HL-60/S4 treated with retinoic acid at 250 ng/mL for 4 days and 3 days (cell line): ENCODE data around the gene DPYSL3.

Source experiments
- in situ Hi-C: fragments of 300-500 bp; cut with MboI; formaldehyde crosslinking; loops from 2 replicates; pipeline ENCODE4 v1.7.0; 2022; ENCODE audit warnings: low sequenced_read_pairs

The DPYSL3 gene

DNA sequence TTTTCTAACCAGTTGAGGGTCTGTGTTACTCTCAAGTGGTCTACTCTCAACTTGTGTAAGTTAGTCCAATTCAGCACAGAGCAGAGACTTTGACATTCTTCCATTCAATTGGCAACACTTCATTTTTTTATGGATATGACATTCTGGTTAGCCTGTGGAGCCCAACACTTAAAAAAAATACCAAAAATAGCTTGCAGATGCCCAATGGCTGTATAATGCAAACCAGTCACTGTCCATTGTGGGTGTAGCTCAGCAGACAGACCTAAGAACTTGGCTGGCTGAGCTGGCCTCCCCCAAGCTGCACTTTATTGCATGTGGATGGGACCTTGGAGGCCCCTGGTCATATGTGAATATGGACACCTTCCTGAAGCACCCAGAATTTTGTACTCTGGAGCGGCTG lies 103.2 kb downstream of the DPYSL3 start:
- in situ Hi-C loops, result no loop called here

- in situ Hi-C loops, result no loop called here
These were observed 105.2 kb downstream of the DPYSL3 start for GRCh38 chr5:147404706-147405105.

DNA sequence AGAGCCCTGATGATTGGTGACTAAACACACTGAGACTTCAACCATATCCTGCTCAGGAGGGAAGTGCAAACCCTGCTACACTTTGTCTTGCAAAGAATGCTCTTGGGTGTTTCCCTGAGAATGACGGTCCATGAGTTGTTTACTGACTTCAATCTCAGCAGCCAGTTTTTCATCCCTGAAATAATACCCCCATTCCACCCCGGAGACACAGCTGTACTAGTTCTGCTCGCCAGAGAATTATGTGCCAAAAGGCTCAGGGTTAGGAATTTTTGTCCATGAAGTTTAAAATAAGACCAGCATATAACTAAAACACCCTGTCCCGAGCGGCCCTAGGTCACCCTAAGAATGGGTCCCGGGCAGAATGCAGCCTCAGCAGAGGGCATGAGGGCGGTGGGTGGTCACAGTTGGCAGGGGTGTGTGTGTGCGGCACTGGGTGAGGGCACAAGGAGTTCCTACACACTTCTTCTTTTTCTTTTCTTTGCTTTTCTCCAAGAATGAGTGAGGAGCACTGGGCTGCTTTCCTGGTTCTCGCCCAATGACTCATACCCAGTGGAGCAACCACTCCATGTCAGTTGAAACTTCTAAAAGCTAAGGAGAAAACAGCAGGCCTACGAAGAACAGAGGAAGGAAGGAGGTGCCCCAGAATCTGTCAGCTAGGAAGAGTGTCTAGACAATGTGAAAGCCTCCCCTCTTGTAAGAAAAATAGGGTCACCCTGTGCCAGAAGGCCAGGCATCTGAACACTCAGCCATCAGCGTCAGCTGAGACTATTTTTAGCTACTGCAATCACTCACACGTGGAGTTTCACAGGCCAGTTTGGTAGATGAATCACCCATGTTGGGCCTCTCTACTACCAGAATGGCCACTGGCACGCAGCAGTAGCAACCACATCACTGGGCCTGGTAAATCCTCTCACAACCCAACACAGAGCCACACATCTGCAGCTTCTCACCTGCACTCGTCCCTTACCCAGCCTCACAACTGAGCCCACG lies 105.9 kb downstream of the DPYSL3 start:
- in situ Hi-C loops, result no loop called here

DNA sequence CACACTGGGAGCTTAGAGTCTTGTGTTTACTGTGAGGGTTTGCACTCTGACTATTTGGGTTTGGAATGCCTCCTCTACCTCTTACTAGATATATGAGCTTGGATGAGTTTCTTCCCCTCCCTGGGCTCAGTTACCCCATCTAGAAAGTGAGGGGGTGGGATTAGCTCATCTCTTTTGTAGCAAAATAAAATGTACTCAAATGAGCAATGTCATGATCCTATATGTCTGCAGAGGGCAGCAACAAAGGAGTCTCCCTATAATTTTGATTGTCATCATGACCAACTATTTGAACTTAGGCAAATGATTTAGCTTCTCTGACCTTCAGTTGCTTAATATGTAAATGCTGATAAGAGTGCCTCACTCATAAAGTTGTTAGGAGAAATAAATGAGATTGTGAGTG lies 109.0 kb downstream of the DPYSL3 start:
- in situ Hi-C loops, result no loop called here

DNA sequence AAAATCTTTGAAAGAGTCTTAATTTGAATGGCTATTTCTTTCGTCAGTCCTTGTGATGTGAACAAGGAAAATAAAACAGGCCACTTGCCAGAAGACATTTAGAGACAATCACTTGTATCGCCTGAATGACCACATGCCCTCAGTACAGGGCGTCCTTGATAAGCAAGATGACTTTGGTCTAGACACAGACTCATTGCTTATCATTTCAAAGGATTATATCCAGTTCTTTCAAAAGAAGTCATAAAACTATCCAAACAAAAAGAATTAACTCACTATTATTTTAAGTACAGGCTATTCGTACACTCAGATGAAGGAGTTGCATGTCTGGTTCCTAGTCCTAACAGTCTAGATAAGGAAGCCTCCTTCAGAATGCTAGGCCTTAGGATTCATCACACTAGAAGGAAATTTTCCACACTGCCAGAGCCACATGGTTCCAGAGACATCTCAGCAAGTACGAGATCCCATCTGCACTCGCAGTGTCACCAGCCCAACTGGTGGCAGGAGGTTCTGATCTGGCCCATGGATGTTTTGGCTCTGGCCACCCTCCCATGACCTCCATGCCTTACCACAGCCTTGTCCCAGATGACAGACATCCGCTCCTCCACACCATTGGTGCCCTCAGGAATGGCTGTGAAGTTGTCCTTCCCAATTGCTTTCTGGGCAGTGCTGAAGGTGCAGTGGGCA lies 109.6 kb downstream of the DPYSL3 start:
- in situ Hi-C loops, result no loop called here

- in situ Hi-C loops, result no loop called here
These were observed 111.0 kb downstream of the DPYSL3 start for GRCh38 chr5:147398860-147399259.

DNA sequence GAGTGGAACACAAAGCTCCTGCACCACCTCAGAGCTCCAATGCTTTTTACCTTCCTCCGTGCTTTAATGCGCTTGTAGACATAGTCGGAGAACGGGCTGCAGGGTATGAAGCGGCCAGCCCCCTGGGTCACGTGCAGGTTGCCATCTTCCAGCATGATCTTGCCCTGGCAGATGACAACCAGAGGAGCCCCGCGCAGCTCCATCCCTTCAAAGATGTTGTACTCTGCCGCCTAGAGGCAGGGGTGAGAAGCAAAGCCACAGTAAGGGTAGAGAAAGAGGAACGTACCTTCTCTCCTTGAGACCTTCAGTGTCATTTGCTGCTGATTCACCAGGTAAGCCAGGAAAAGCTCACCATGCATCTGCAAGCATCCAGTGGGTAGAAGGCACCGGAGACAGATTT lies 112.3 kb downstream of the DPYSL3 start:
- in situ Hi-C loops, result no loop called here

DNA sequence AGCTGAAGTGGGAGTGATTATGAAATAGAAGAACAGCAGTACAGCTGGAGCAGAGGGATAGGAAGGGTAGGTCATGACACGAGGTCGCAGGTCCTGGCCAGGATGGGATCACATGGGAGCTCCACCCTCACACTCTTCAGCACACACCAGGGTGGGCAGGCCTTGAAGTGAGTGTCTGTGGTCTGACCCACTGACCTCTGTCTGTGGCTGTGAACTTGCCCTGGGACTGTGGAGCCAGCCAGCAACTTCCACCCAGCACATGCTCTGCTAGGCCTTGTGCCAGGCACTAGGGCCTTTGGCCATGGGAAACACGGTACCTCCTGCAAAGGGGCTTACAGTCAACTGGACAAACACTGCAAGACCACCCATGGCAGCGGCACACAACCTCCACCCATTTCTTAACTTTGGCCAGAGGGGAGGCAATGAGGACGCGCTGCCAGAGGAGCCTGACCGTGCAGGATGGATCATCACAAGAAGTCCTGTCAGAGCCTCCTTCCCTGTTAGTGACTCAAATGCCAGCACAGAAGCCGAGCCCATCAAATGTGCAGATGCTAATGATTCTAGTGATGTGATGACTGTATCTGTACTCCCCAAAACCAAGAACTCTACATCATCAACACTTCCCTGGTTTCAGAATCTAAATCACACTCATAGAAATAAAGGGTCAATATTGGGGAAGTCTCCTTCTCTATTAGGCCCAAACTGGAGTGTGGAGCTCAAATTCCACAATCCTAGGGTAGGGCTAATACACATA lies 113.6 kb downstream of the DPYSL3 start:
- in situ Hi-C loops, result no loop called here

GRCh38 chr5:147393874-147394672 lies 115.8 kb downstream of the DPYSL3 start:
- in situ Hi-C loops, result no loop called here

DNA sequence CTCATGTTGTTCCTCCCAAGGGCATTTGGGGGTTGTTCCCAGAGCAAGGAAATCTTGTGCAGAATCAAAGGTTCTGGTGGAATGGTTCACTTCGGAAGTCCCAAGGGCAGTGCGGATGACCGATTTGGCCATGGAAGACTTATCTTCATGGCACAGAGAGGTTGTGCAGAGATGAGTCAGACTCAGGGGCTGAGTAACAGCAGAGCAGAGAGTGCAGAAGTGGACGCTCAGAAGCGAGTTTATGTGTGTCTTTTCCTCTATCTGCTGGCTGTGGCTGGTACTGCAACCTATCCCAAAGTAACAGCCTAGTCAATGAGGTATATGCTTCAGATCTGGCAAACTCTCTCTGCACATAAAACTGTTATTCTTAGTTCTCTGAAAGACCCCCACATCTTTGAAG lies 118.1 kb downstream of the DPYSL3 start:
- in situ Hi-C loops, result no loop called here

DNA sequence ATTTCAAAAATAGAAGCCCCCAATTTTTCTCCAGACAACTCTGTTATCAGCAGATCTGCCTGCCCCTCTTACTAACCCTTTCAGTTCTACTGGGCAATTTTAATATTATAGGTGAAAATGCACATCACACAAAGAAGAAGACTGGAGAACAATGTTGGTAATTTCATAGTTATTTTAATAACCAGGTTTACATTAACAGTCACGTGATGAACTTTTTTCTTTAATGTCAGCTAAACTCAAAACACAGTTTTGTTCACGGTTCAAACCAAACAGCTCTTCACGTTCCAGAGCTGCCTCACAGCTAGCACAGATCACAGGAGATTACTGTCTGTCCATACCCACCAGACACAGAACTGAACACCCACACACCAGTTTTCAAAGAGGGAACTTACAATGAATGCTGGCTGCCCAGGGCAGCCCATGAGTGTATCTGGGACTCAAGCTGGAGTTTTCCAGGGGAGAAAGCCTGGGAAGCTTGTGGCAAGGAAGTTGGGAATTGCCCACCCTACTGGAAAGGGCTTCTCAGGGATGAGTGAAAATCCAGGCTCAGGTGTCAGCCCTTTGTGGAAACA lies 119.1 kb downstream of the DPYSL3 start:
- in situ Hi-C loops, result no loop called here

DNA sequence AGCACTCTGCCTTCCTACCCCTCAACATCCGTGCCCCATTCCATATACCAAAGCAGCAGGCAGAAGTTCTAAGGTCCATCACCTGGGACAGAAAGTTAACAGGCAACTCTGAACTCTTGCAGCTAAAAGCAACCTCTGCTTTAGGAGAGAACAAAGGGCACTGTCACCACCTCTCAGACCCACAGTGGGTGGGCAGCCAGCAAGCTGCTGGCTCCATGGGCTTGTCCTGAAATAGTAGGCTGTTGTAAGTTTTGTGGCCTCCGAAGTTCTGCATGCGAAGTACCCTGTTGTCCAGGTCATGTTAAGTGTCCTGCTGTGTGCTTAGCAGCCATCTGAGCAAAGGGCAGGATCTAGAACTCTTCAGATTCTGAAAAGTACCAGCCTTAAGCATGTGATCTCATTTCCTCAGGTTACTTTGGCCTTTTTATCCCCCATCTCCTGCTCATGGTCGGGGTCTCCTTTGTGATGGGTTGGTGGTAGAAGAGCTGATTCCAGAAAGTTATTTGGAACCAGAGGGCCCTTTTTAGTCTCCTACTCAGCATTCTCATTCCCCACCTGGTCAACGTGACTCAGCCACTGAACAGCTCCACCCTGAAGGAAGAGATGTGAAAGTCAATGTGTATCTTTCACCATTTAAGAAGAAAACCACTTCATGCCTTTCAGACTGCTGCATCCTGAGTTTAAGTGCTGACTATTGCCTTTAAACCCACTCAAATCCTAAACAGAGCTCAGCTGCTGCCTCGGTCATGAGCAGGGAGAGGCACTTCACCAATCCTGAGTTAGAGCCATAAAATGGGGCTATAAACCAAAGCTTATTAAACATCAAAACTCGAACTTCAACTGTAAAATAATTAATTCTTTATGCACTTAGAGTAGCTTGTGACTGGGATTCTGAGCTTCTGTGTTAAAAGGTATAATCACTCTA lies 121.4 kb downstream of the DPYSL3 start:
- in situ Hi-C loops, result no loop called here

- in situ Hi-C loops, result no loop called here
These were observed 122.8 kb downstream of the DPYSL3 start for GRCh38 chr5:147387109-147387508.

DNA sequence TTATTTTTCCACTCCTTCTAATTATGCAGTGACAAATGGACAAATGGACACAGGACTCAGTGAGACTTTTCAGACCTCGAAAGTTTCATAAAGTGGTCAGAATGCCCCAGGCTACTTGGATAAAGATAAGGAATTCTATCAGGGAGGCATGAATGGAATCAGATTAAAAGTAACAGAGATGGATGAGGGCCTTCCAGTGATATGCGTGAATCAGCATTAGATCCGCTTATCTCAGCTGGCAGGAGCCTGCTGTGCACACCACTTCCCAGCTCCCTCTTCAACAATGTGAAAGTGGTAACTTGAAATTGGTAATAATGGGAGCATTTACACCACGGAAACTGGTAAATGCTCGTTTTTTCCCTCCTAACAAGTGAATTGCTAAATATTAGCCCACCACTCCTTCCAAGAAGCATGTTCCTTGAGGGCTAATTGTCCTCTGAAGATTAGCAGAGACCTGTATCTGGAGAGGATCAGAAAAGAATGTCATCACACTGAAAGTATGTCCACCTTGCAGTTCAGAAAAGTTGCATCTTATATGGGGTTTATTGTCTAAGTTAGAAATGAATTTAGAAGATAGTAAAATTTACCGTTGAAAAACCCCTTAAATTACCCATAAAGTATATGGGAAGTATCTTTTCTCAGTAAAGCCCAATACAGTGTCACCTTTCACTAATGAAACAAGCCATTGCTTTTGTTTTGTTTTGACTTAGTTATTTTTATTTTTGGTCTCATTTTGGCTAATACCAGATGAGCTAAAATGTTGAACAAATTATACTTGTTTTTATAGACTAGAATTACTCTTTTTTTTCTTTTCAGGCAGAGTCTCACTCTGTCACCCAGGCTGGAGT lies 125.3 kb downstream of the DPYSL3 start:
- in situ Hi-C loops, result no loop called here

- in situ Hi-C loops, result no loop called here
These were observed 127.1 kb downstream of the DPYSL3 start for GRCh38 chr5:147382776-147383175.

GRCh38 chr5:147381555-147381954 lies 128.3 kb downstream of the DPYSL3 start:
- in situ Hi-C loops, result no loop called here

GRCh38 chr5:147377682-147378081 lies 132.2 kb downstream of the DPYSL3 start:
- in situ Hi-C loops, result no loop called here

DNA sequence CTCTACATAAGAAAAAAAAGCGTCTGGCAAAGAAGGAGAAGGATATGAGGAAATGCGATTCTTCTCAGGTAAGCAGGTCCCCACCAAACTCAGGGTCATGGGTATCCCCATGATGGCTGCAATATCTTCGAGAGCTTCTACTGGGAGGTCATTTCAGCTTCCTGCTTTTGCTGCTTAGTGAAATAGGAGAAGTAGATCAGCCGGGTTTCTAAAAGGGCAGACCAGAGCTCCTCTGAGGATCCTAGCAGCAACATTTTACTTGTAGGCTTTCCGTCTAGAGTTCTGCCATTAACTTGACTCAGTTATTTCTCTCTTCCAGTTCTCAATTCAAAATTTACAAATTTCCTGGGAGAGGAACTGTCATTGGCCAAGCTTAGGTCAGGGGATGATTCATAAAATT lies 134.7 kb downstream of the DPYSL3 start:
- in situ Hi-C loops, result no loop called here
